GM12878 (cell line): ENCODE results near the gene CRELD2. TPM values are rescaled to one million over a fixed set of nuclear protein-coding genes. Genes with fewer than 3 reads are reported as not detected.

Source experiments
- ATAC-seq: fragments of 200-7000 bp; cut with Tn5 transposase; 3 replicates; pipeline ENCODE4 v1.9.1; 2020; ENCODE audit warnings: mild to moderate bottlenecking, moderate library complexity
- BruUV-seq: library from RNA; stranded (reverse); fragments of 400-500 nt; replicated peaks from 2 replicates; lab custom pipeline; 2021; lab: Mats Ljungman, UMichigan
- CTCF ChIA-PET: fragments of 300-600 bp; sonication (Branson Sonifier 250); formaldehyde crosslinking; extraction: SDS; loops from one replicate; lab custom pipeline; 2021; ENCODE audit warnings: inconsistent platforms; lab: Yijun Ruan, JAX
- POLR2A ChIA-PET: fragments of 350-600 bp; formaldehyde crosslinking; extraction: SDS; loops from one replicate; lab custom pipeline; 2021; ENCODE audit warnings: inconsistent platforms; lab: Charles Lee
- RAD21 ChIA-PET: fragments of 300-600 bp; sonication (Branson Sonifier 250); formaldehyde crosslinking; loops from one replicate; lab custom pipeline; 2023; ENCODE audit warnings: antibody characterized with exemption; ENCODE audit not compliant: unreplicated experiment; lab: Charles Lee
- SMC1A ChIA-PET: fragments of 300-600 bp; sonication (Branson Sonifier 250); formaldehyde crosslinking; loops from one replicate; lab custom pipeline; 2023; ENCODE audit not compliant: unreplicated experiment, uncharacterized antibody; lab: Charles Lee
- DNase-seq: peaks from one replicate; pipeline ENCODE4 v3.0.0-alpha.2; 2011; ENCODE audit warnings: low read depth, low spot score
- FAIRE-seq: peaks from 3 replicates; lab custom pipeline; 2011; peaks lifted over from hg19 to GRCh38; lab: Jason Lieb, UNC
- H2AFZ ChIP-seq: 2 replicates; pipeline ENCODE4 v1.6.0; 2011; ENCODE audit warnings: low read depth, low read length, control low read depth; ENCODE audit not compliant: control insufficient read depth
- H3K27ac ChIP-seq: 2 replicates; pipeline ENCODE4 v1.5.1; 2011; ENCODE audit warnings: control low read depth; ENCODE audit not compliant: control insufficient read depth, insufficient read depth
- H3K27me3 ChIP-seq, 2 experiments: replicated peaks in 1 of 2; 2 replicates each; pipeline versions ENCODE4 v1.6.0 to v1.6.1; 2011; ENCODE audit warnings: low read length in 1 of 2; ENCODE audit not compliant: control insufficient read depth in 2 of 2, insufficient read depth in 2 of 2
- H3K36me3 ChIP-seq, 2 experiments: 2 replicates each; pipeline ENCODE4 v1.5.1; 2011; ENCODE audit warnings: low read length in 1 of 2; ENCODE audit not compliant: control insufficient read depth in 2 of 2, insufficient read depth in 2 of 2
- H3K4me1 ChIP-seq: 2 replicates; pipeline ENCODE4 v1.6.1; 2011; ENCODE audit warnings: mild to moderate bottlenecking, low read length, moderate library complexity, mixed read lengths; ENCODE audit not compliant: control insufficient read depth, insufficient read depth
- H3K4me2 ChIP-seq: 2 replicates; pipeline ENCODE4 v1.6.0; 2011; ENCODE audit warnings: control low read depth; ENCODE audit not compliant: control insufficient read depth, insufficient read depth
- H3K4me3 ChIP-seq: fragments of 200-600 bp; sonication (generic); 2 replicates; pipeline ENCODE4 v1.5.1; 2016
- H3K79me2 ChIP-seq: 2 replicates; pipeline ENCODE4 v1.6.0; 2011; ENCODE audit warnings: low read length; ENCODE audit not compliant: control insufficient read depth, insufficient read depth
- H3K9ac ChIP-seq: 2 replicates; pipeline ENCODE4 v1.8.0; 2011; ENCODE audit warnings: low read length, control low read depth, mixed read lengths; ENCODE audit not compliant: control insufficient read depth, insufficient read depth
- H3K9me3 ChIP-seq: replicated peaks from 3 replicates; pipeline ENCODE4 v1.5.1; 2011; ENCODE audit warnings: mild to moderate bottlenecking, low read length; ENCODE audit not compliant: control insufficient read depth, insufficient read depth
- H4K20me1 ChIP-seq: 2 replicates; pipeline ENCODE4 v1.6.0; 2011; ENCODE audit not compliant: control insufficient read depth, insufficient read depth
- BACH1 ChIP-seq: fragments of 450-650 bp; IDR thresholded peaks from 2 replicates; pipeline ENCODE4 v1.6.1; 2017; ENCODE audit warnings: mild to moderate bottlenecking, borderline replicate concordance
- BCLAF1 ChIP-seq: fragments of 450-650 bp; IDR thresholded peaks from 2 replicates; pipeline ENCODE4 v1.6.1; 2017; ENCODE audit warnings: antibody characterized with exemption, mild to moderate bottlenecking, moderate library complexity
- DPF2 ChIP-seq: fragments of 450-650 bp; IDR thresholded peaks from 2 replicates; pipeline ENCODE4 v1.6.1; 2017; ENCODE audit warnings: mild to moderate bottlenecking
- ESRRA ChIP-seq: IDR thresholded peaks from 2 replicates; pipeline ENCODE4 v1.6.1; 2012; ENCODE audit warnings: mild to moderate bottlenecking, low read length, improper control_type of control experiment
- GABPA ChIP-seq: IDR thresholded peaks from 2 replicates; pipeline ENCODE4 v1.6.1; 2014; ENCODE audit warnings: antibody characterized with exemption, low read depth, mild to moderate bottlenecking, inconsistent platforms
- LARP7 ChIP-seq: fragments of 450-650 bp; IDR thresholded peaks from 2 replicates; pipeline ENCODE4 v1.6.1; 2017; ENCODE audit warnings: mild to moderate bottlenecking
- NBN ChIP-seq: fragments of 450-650 bp; IDR thresholded peaks from 2 replicates; pipeline ENCODE4 v1.6.1; 2016
- NKRF ChIP-seq: fragments of 450-650 bp; conservative IDR thresholded peaks from 2 replicates; pipeline ENCODE4 v1.6.1; 2017; ENCODE audit warnings: mild to moderate bottlenecking, moderate library complexity
- RAD21 ChIP-seq: IDR thresholded peaks from 2 replicates; pipeline ENCODE4 v1.6.1; 2011; ENCODE audit warnings: mild to moderate bottlenecking, low read depth, low read length, moderate library complexity; ENCODE audit not compliant: insufficient read depth
- SMARCA5 ChIP-seq: fragments of 450-650 bp; IDR thresholded peaks from 2 replicates; pipeline ENCODE4 v1.6.1; 2017; ENCODE audit warnings: mild to moderate bottlenecking
- ZNF217 ChIP-seq: fragments of 450-650 bp; IDR thresholded peaks from 2 replicates; pipeline ENCODE4 v1.6.1; 2017; ENCODE audit warnings: antibody characterized with exemption, mild to moderate bottlenecking
- ZSCAN29 ChIP-seq: fragments of 450-650 bp; IDR thresholded peaks from 2 replicates; pipeline ENCODE4 v1.6.1; 2017; ENCODE audit warnings: mild to moderate bottlenecking, moderate library complexity
- WGBS: methylation state at CpG from one replicate; pipeline ENCODE4 v1.1.6; 2016; ENCODE audit warnings: low lambda C conversion rate; ENCODE audit not compliant: insufficient replicate concordance, insufficient coverage; ENCODE audit errors: missing lambda C conversion rate; 5-methylcytosine and 5-hydroxymethylcytosine counted together
- in situ Hi-C: fragments of 300-500 bp; cut with MboI; formaldehyde crosslinking; loops from 9 replicates; pipeline ENCODE4 v1.14.3; 2018; ENCODE audit warnings: mixed read lengths
- intact Hi-C: fragments of 100-400 bp; cut with micrococcal nuclease; formaldehyde crosslinking; loops from one replicate; pipeline ENCODE4 v1.14.2; 2022; ENCODE audit not compliant: unreplicated experiment
- polyA plus RNA-seq, 11 experiments: library from polyadenylated mRNA; depleted of rRNA in 4 of 11; unstranded in 6 of 11; stranded (reverse) in 5 of 11; fragments of >200 nt; fragmentation: Nextera tagmentation in 4 of 11; fragmentation: Illumina TruSeq in 1 of 11; extraction: Ambion mirVana in 4 of 11; extraction: Trizol in 1 of 11; gene quantifications; 1 replicate in 1 of 11; 2 replicates in 10 of 11; pipeline versions ENCODE4 v1.2.1 to v1.2.3, GENCODE V29; 2011 to 2016; ENCODE audit warnings: inconsistent platforms in 2 of 11, missing spikeins in 2 of 11, low read depth in 1 of 11
- total RNA-seq, 4 experiments: library from RNA; depleted of rRNA in 3 of 4; stranded (reverse); fragments of >200 nt in 3 of 4; fragmentation: Illumina TruSeq in 1 of 4; extraction: Trizol in 1 of 4; gene quantifications; 2 replicates each; pipeline versions ENCODE4 v1.2.1 to v1.2.3, GENCODE V29; 2013 to 2021

Gene CRELD2
- total and polyA plus RNA-seq, 10 of the 15 experiments (the other 5 are each of a cell fraction or from before 2014, with no cell fraction given) = 9.4 to 111 (median 25.9) TPM

- no peak for TF ChIP-seq BCLAF1
- peak; percentile 23; the same call in 1 of the 2 replicates for TF ChIP-seq LARP7
- TF ChIP-seq GABPA = no peak
- peak; percentile 53; the same call in 1 of the 2 replicates for TF ChIP-seq ZNF217
- TF ChIP-seq SMARCA5 = peak; percentile 87
- peak; percentile 73; the same call in 1 of the 2 replicates for TF ChIP-seq ZSCAN29
- peak; percentile 7; the same call in 1 of the 2 replicates for TF ChIP-seq DPF2
- TF ChIP-seq BACH1 = peak; percentile 70
- TF ChIP-seq RAD21 = no peak
- TF ChIP-seq ESRRA = 0 out of 2 replicates have a peak, but pooled peaks have one; percentile 18
- TF ChIP-seq NBN = 0 out of 2 replicates have a peak, but pooled peaks have one; percentile 57
- TF ChIP-seq NKRF = peak; percentile 78
- no peaks in the 10 kb centered on the region for H3K9me3 ChIP-seq
- peaks cover under 1% of the 10 kb centered on the region; the same call in 1 of the 2 replicates for H4K20me1 ChIP-seq
- ChIA-PET SMC1A (interaction anchor here (0.6 kb wide), 1 partner anchor 281 kb away, joined by 4 read pairs; no protein-coding TSS in a partner anchor), RAD21 (interaction anchor here (0.6 to 1.3 kb wide), 3 partner anchors 24 to 382 kb away, joined by 3 to 6 read pairs (median 3); no protein-coding TSS in a partner anchor), POLR2A (interaction anchor here (0.6 to 1.6 kb wide), 3 partner anchors 9 to 23 kb away, joined by 3 to 7 read pairs (median 3); no protein-coding TSS in a partner anchor), CTCF (interaction anchor here (0.6 to 1.0 kb wide), 2 partner anchors 29 to 46 kb away, joined by 3 to 4 read pairs; no protein-coding TSS in a partner anchor)
- H3K36me3 ChIP-seq = peaks cover 11 to 15% of the 10 kb centered on the region in 2 experiments
- DNase-seq (no peak), FAIRE-seq (no peak), ATAC-seq (peak; percentile 22)
- peak overlapping the region; percentile 53 for H3K27ac ChIP-seq
- H2AFZ ChIP-seq = peak overlapping the region; percentile 77
- peak overlapping the region; percentile 78 for H3K9ac ChIP-seq
- peak overlapping the region; percentile 99 for H3K4me2 ChIP-seq
- intact Hi-C loops (loop anchor here (5.0 kb wide), 1 partner anchor 228 kb away; the partner anchor contains the start of gene TRABD), in situ Hi-C loops (loop anchor here (10.0 kb wide), 1 partner anchor 575 kb away; the partner anchor contains the start of gene TYMP)
- peaks cover 45% of the 10 kb centered on the region for H3K79me2 ChIP-seq
- H3K4me3 ChIP-seq = peak overlapping the region; percentile 80
- under 1% methylated on average over 21 of the region's 21 CpGs for WGBS
- H3K4me1 ChIP-seq = peaks cover 16% of the 10 kb centered on the region
- TSS peak; percentile 96 for BruUV-seq
- no peaks in the 10 kb centered on the region for H3K27me3 ChIP-seq
Observed at GRCh38 chr22:49959782-49960158, 41.3 kb downstream of the CRELD2 start.
